Panc1 (cell line): Measurements from ENCODE around the gene TACR1. TPM values are rescaled to one million over a fixed set of nuclear protein-coding genes. Genes with fewer than 3 reads are reported as not detected.

Experiments
- ATAC-seq: fragments of 200-7000 bp; cut with Tn5 transposase; 2 replicates; pipeline ENCODE4 v1.9.1; 2020; ENCODE audit warnings: mild to moderate bottlenecking, moderate library complexity
- BruUV-seq: library from RNA; stranded (reverse); fragments of 400-500 nt; replicated peaks from 2 replicates; lab custom pipeline; 2021; lab: Mats Ljungman, UMichigan
- CTCF ChIA-PET: fragments of 300-600 bp; sonication (Branson Sonifier 250); formaldehyde crosslinking; loops from one replicate; lab custom pipeline; 2022; ENCODE audit warnings: antibody characterized with exemption; lab: Charles Lee
- POLR2A ChIA-PET: fragments of 300-600 bp; sonication (Branson Sonifier 250); formaldehyde crosslinking; loops from one replicate; lab custom pipeline; 2022; ENCODE audit warnings: antibody characterized with exemption; lab: Charles Lee
- DNase-seq: peaks from one replicate; pipeline ENCODE4 v3.0.0-alpha.2; 2010; ENCODE audit warnings: low read depth, low spot score
- H3K27ac ChIP-seq: 2 replicates; pipeline ENCODE4 v1.5.1; 2011; ENCODE audit warnings: mild to moderate bottlenecking, low read length, inconsistent platforms
- H3K27me3 ChIP-seq: fragments of 200-500 bp; sonication (Bioruptor generic); 2 replicates; pipeline ENCODE4 v1.6.0; 2014; ENCODE audit warnings: low read length, inconsistent platforms; ENCODE audit not compliant: control insufficient read depth, insufficient read depth
- H3K36me3 ChIP-seq: fragments of 200-500 bp; sonication (Bioruptor generic); 2 replicates; pipeline ENCODE4 v1.5.1; 2014; ENCODE audit warnings: inconsistent platforms, mild to moderate bottlenecking, low read length, moderate library complexity; ENCODE audit not compliant: control insufficient read depth, insufficient read depth
- H3K4me1 ChIP-seq: 2 replicates; pipeline ENCODE4 v1.5.1; 2011; ENCODE audit warnings: inconsistent platforms, mild to moderate bottlenecking, low read length, moderate library complexity; ENCODE audit not compliant: control insufficient read depth, insufficient read depth
- H3K4me3 ChIP-seq, 2 experiments: 2 replicates each; pipeline ENCODE4 v1.5.1; 2011 to 2012; ENCODE audit warnings: low read depth in 2 of 2, low read length in 2 of 2, mild to moderate bottlenecking in 2 of 2, inconsistent platforms in 1 of 2, moderate library complexity in 1 of 2
- H3K9me3 ChIP-seq: fragments of 200-500 bp; sonication (Bioruptor generic); 2 replicates; pipeline ENCODE4 v1.5.1; 2014; ENCODE audit warnings: low read depth, mild to moderate bottlenecking, inconsistent platforms, low read length, moderate library complexity; ENCODE audit not compliant: control insufficient read depth, insufficient read depth
- CTCF ChIP-seq: fragments of 450-650 bp; IDR thresholded peaks from 2 replicates; pipeline ENCODE4 v1.5.1; 2017; ENCODE audit warnings: mild to moderate bottlenecking
- POLR2AphosphoS5 ChIP-seq: IDR thresholded peaks from 2 replicates; pipeline ENCODE4 v1.6.1; 2012; ENCODE audit warnings: mild to moderate bottlenecking, low read depth, low read length, moderate library complexity
- REST ChIP-seq, 2 experiments: IDR thresholded peaks; 2 replicates each; pipeline ENCODE4 v1.6.1; 2011 to 2012; ENCODE audit warnings: low read depth in 2 of 2, control low read depth in 1 of 2, low read length in 1 of 2, mild to moderate bottlenecking in 1 of 2, moderate library complexity in 1 of 2; ENCODE audit not compliant: insufficient read depth in 1 of 2
- SIN3A ChIP-seq: IDR thresholded peaks from 2 replicates; pipeline ENCODE4 v1.6.1; 2012; ENCODE audit warnings: low read depth, mild to moderate bottlenecking, low read length, moderate library complexity, borderline replicate concordance; ENCODE audit not compliant: insufficient read depth
- TCF7L2 ChIP-seq: IDR thresholded peaks from 2 replicates; pipeline ENCODE4 v1.6.1; 2011; ENCODE audit warnings: mild to moderate bottlenecking, low read depth, low read length, inconsistent platforms
- in situ Hi-C: cut with HindIII; loops from 2 replicates; pipeline ENCODE4 v1.10.0; 2016; ENCODE audit warnings: low sequenced_read_pairs, low pct_unique_long_range_greater_than_20kb
- intact Hi-C: fragments of 100-400 bp; cut with micrococcal nuclease; formaldehyde crosslinking; loops from one replicate; pipeline ENCODE4 v1.10.0; 2022; ENCODE audit not compliant: unreplicated experiment
- total RNA-seq: library from RNA; stranded (reverse); gene quantifications from one replicate; pipeline ENCODE4 v1.2.1, GENCODE V29; 2021; ENCODE audit not compliant: unreplicated experiment

The TACR1 gene
- total RNA-seq, 1 experiment from 2014 or later: not detected

GRCh38 chr2:75192496-75192895, 6.8 kb downstream of the TACR1 start:
- no peak overlapping the region for H3K27ac ChIP-seq
- ChIA-PET CTCF (no interaction called here), POLR2A (no interaction called here)
- intact Hi-C loops (no loop called here), in situ Hi-C loops (no loop called here)
- no peaks in the 10 kb centered on the region for H3K36me3 ChIP-seq
- H3K27me3 ChIP-seq: peaks cover 9% of the 10 kb centered on the region
- H3K4me1 ChIP-seq: no peaks in the 10 kb centered on the region
- H3K9me3 ChIP-seq: no peaks in the 10 kb centered on the region
- no peak overlapping the region for H3K4me3 ChIP-seq
- no peak for TF ChIP-seq SIN3A
- TF ChIP-seq CTCF: no peak
- TF ChIP-seq POLR2AphosphoS5: no peak
- no TSS peak for BruUV-seq
- no peak for DNase-seq
- no peak for ATAC-seq

GRCh38 chr2:75190271-75190990, 8.9 kb downstream of the TACR1 start:
- Histone ChIP-seq H3K27ac (no peak overlapping the region), H3K4me1 (no peaks in the 10 kb centered on the region), H3K4me3 (no peak overlapping the region), H3K9me3 (no peaks in the 10 kb centered on the region), H3K27me3 (peaks cover 2% of the 10 kb centered on the region; the same call in 1 of the 2 replicates), H3K36me3 (no peaks in the 10 kb centered on the region)
- DNase-seq: no peak
- ChIA-PET POLR2A (no interaction called here), CTCF (no interaction called here)
- no peak for ATAC-seq
- TF ChIP-seq REST (IDR thresholded peaks at IDR 0.05; ENCODE audit: insufficient read depth in 1 of 2, low read depth in 2 of 2, low read length in 1 of 2) (no peak), CTCF (no peak), SIN3A (no peak), POLR2AphosphoS5 (no peak), TCF7L2 (no peak)
- BruUV-seq: no TSS peak
- intact Hi-C loops: no loop called here
- in situ Hi-C loops: no loop called here
